ENCODE results near the gene FGD5.

- TF ChIP-seq CTCF (IDR thresholded peaks at IDR 0.05) = no peak
- TF ChIP-seq POLR2A (IDR thresholded peaks at IDR 0.05) = peak in 1 of 2 donors; percentile 35
These were observed 129.3 kb downstream of the FGD5 start for GRCh38 chr3:14947886-14948608.

All from heart left ventricle (tissue), 13 donors.